ENCODE data around the gene NTRK3. TPM values are rescaled to one million over a fixed set of nuclear protein-coding genes. Genes with fewer than 3 reads are reported as not detected.

NTRK3 gene
- total RNA-seq, 1 donor from 2014 or later, result 3.5 TPM

- intact Hi-C loops (cut with DNase I), result no loop called here
- Histone ChIP-seq H3K27ac (no peak overlapping the region), H3K36me3 (no peaks in the 10 kb centered on the region), H3K27me3 (ENCODE audit: low read depth) (no peaks in the 10 kb centered on the region), H3K4me3 (no peak overlapping the region), H3K9me3 (no peaks in the 10 kb centered on the region), H3K4me1 (peaks cover 6% of the 10 kb centered on the region)
- no peak for TF ChIP-seq CTCF (IDR thresholded peaks at IDR 0.05)
- DNase-seq (no peak), ATAC-seq (peak in 1 of 2 donors; percentile 11)
These were observed 166.8 kb downstream of the NTRK3 start for GRCh38 chr15:88089731-88090130.

- H3K27me3 ChIP-seq (ENCODE audit: low read depth), result no peaks in the 10 kb centered on the region
- no peaks in the 10 kb centered on the region for H3K9me3 ChIP-seq
- ATAC-seq (no peak), DNase-seq (no peak)
- no peak for TF ChIP-seq CTCF (IDR thresholded peaks at IDR 0.05)
- H3K4me3 ChIP-seq, result no peak overlapping the region
- intact Hi-C loops (cut with DNase I), result no loop called here
- H3K27ac ChIP-seq, result no peak overlapping the region
- peaks cover 6% of the 10 kb centered on the region for H3K4me1 ChIP-seq
- H3K36me3 ChIP-seq, result no peaks in the 10 kb centered on the region
These were observed 167.4 kb downstream of the NTRK3 start for GRCh38 chr15:88089024-88089620.

GRCh38 chr15:88083811-88084760, 172.5 kb downstream of the NTRK3 start:
- no peak overlapping the region for H3K4me3 ChIP-seq
- DNase-seq (no peak), ATAC-seq (no peak)
- no peaks in the 10 kb centered on the region for H3K9me3 ChIP-seq
- no peak for TF ChIP-seq CTCF (IDR thresholded peaks at IDR 0.05)
- no peaks in the 10 kb centered on the region for H3K36me3 ChIP-seq
- no peaks in the 10 kb centered on the region for H3K27me3 ChIP-seq (ENCODE audit: low read depth)
- no peaks in the 10 kb centered on the region for H3K4me1 ChIP-seq
- intact Hi-C loops (cut with DNase I), result no loop called here
- no peak overlapping the region for H3K27ac ChIP-seq

GRCh38 chr15:88080616-88081015, 175.9 kb downstream of the NTRK3 start:
- Histone ChIP-seq H3K27me3 (ENCODE audit: low read depth) (no peaks in the 10 kb centered on the region), H3K4me1 (no peaks in the 10 kb centered on the region), H3K9me3 (no peaks in the 10 kb centered on the region), H3K36me3 (no peaks in the 10 kb centered on the region), H3K27ac (no peak overlapping the region), H3K4me3 (no peak overlapping the region)
- DNase-seq, result no peak
- TF ChIP-seq CTCF (IDR thresholded peaks at IDR 0.05), result no peak
- intact Hi-C loops (cut with DNase I), result no loop called here
- ATAC-seq, result no peak

GRCh38 chr15:88077296-88078020, 179.1 kb downstream of the NTRK3 start:
- no peaks in the 10 kb centered on the region for H3K9me3 ChIP-seq
- no peak overlapping the region for H3K27ac ChIP-seq
- no peaks in the 10 kb centered on the region for H3K4me1 ChIP-seq
- no peak for TF ChIP-seq CTCF (IDR thresholded peaks at IDR 0.05)
- no peaks in the 10 kb centered on the region for H3K36me3 ChIP-seq
- no peak overlapping the region for H3K4me3 ChIP-seq
- DNase-seq (no peak), ATAC-seq (peak in 1 of 2 donors; percentile 22)
- H3K27me3 ChIP-seq (ENCODE audit: low read depth), result no peaks in the 10 kb centered on the region
- intact Hi-C loops (cut with DNase I), result no loop called here

Data from lower lobe of right lung (tissue), 2 donors.